ENCODE results near the gene RNF213.

The RNF213 gene

GRCh38 chr17:80218391-80218790 is 42.3 kb upstream of the RNF213 start:
- no peak overlapping the region for H3K4me3 ChIP-seq (replicated peaks; ENCODE audit: insufficient read depth, low read length)
- no peak for DNase-seq (ENCODE audit: low read depth in 1 of 2, low spot score in 1 of 2)
- H3K27ac ChIP-seq (replicated peaks) = no peak overlapping the region
- H3K27me3 ChIP-seq (ENCODE audit: insufficient read depth, poor library complexity, severe bottlenecking) = peaks cover 22% of the 10 kb centered on the region
- TF ChIP-seq CTCF (IDR thresholded peaks at IDR 0.05; ENCODE audit: insufficient read depth, low read length) = no peak
- no peak for TF ChIP-seq GABPA (IDR thresholded peaks at IDR 0.05; ENCODE audit: low read depth)
- TF ChIP-seq, protein P1, sequence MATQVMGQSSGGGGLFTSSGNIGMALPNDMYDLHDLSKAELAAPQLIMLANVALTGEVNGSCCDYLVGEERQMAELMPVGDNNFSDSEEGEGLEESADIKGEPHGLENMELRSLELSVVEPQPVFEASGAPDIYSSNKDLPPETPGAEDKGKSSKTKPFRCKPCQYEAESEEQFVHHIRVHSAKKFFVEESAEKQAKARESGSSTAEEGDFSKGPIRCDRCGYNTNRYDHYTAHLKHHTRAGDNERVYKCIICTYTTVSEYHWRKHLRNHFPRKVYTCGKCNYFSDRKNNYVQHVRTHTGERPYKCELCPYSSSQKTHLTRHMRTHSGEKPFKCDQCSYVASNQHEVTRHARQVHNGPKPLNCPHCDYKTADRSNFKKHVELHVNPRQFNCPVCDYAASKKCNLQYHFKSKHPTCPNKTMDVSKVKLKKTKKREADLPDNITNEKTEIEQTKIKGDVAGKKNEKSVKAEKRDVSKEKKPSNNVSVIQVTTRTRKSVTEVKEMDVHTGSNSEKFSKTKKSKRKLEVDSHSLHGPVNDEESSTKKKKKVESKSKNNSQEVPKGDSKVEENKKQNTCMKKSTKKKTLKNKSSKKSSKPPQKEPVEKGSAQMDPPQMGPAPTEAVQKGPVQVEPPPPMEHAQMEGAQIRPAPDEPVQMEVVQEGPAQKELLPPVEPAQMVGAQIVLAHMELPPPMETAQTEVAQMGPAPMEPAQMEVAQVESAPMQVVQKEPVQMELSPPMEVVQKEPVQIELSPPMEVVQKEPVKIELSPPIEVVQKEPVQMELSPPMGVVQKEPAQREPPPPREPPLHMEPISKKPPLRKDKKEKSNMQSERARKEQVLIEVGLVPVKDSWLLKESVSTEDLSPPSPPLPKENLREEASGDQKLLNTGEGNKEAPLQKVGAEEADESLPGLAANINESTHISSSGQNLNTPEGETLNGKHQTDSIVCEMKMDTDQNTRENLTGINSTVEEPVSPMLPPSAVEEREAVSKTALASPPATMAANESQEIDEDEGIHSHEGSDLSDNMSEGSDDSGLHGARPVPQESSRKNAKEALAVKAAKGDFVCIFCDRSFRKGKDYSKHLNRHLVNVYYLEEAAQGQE (IDR thresholded peaks at IDR 0.05; ENCODE audit: insufficient replicate concordance, low read depth) = no peak
- TF ChIP-seq POLR2AphosphoS5 (IDR thresholded peaks at IDR 0.05; ENCODE audit: low read depth) = no peak
- no peak for TF ChIP-seq SPI1 (IDR thresholded peaks at IDR 0.05; ENCODE audit: borderline replicate concordance, low read depth)

DNA sequence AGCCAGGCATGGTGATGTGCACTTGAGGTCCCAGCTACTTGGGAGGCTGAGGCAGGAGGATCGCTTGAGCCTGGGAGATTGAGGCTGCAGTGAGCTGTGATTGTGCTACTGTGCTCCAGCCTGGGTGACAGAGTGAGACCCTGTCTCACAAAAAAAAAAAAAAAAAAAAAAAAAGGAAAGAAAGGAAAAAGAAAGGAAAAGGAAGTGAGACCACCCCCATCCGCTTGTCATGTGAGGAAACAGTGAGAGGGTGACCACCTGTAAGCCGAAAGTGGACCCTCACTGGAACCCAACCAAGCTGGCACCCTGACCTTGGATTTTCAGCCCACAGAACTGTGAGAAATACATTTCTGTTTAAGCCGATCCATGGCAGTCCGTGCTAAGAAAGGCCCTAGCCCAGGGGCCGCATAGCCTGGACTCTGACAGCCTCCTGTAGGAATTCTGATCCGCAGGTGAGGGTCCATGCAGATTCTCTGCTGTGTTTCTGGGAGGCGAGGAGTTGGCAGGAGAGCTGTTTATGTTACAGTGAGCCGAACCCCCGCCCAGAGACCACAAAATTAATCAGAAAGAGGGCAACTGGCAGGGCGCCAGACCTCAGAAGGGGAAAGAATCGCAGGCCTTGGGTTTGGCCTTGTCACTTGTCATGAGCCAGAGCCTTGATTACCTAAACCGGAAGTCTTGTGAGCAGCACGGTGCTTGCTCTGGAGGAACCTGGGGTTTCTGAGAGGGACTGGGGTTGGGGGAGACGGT is 41.5 kb upstream of the RNF213 start:
- Histone ChIP-seq H3K27ac (replicated peaks) (peak overlapping the region; percentile 49), H3K4me3 (replicated peaks; ENCODE audit: insufficient read depth, low read length) (no peak overlapping the region; the same call in 1 of the 2 replicates), H3K27me3 (ENCODE audit: insufficient read depth, poor library complexity, severe bottlenecking) (peaks cover 22% of the 10 kb centered on the region)
- TF ChIP-seq POLR2AphosphoS5 (IDR thresholded peaks at IDR 0.05; ENCODE audit: low read depth) (peak; percentile 96), GABPA (IDR thresholded peaks at IDR 0.05; ENCODE audit: low read depth) (peak; percentile 47; the same call in 1 of the 2 replicates), SPI1 (IDR thresholded peaks at IDR 0.05; ENCODE audit: borderline replicate concordance, low read depth) (peak; percentile 35; the same call in 1 of the 2 replicates)
- TF ChIP-seq, protein P1 (IDR thresholded peaks at IDR 0.05; ENCODE audit: insufficient replicate concordance, low read depth) = no peak
- peak; percentile 90 to 96 for DNase-seq (ENCODE audit: low read depth in 1 of 2, low spot score in 1 of 2)

GRCh38 chr17:80219763-80220053 is 40.9 kb upstream of the RNF213 start:
- DNase-seq (ENCODE audit: low read depth in 1 of 2, low spot score in 1 of 2) = no peak
- TF ChIP-seq, protein P1 (IDR thresholded peaks at IDR 0.05; ENCODE audit: insufficient replicate concordance, low read depth) = no peak
- TF ChIP-seq GABPA (IDR thresholded peaks at IDR 0.05; ENCODE audit: low read depth) (no peak), SPI1 (IDR thresholded peaks at IDR 0.05; ENCODE audit: borderline replicate concordance, low read depth) (no peak), CTCF (IDR thresholded peaks at IDR 0.05; ENCODE audit: insufficient read depth, low read length) (no peak), POLR2AphosphoS5 (IDR thresholded peaks at IDR 0.05; ENCODE audit: low read depth) (no peak)
- Histone ChIP-seq H3K4me3 (replicated peaks; ENCODE audit: insufficient read depth, low read length) (peak overlapping the region; percentile 44), H3K27ac (replicated peaks) (peak overlapping the region; percentile 49), H3K27me3 (ENCODE audit: insufficient read depth, poor library complexity, severe bottlenecking) (peaks cover 22% of the 10 kb centered on the region)
